ENCODE results near the gene MYO9B. TPM values are rescaled to one million over a fixed set of nuclear protein-coding genes. Genes with fewer than 3 reads are reported as not detected.

The MYO9B gene
- total RNA-seq, 1 donor from 2014 or later, result 30.7 TPM

GRCh38 chr19:17111766-17112165 lies 36.2 kb downstream of the MYO9B start:
- H3K27me3 ChIP-seq (ENCODE audit: low read depth), result no peaks in the 10 kb centered on the region
- no peaks in the 10 kb centered on the region for H3K9me3 ChIP-seq (replicated peaks)
- peaks cover 49% of the 10 kb centered on the region for H3K4me1 ChIP-seq
- TF ChIP-seq, protein P1, sequence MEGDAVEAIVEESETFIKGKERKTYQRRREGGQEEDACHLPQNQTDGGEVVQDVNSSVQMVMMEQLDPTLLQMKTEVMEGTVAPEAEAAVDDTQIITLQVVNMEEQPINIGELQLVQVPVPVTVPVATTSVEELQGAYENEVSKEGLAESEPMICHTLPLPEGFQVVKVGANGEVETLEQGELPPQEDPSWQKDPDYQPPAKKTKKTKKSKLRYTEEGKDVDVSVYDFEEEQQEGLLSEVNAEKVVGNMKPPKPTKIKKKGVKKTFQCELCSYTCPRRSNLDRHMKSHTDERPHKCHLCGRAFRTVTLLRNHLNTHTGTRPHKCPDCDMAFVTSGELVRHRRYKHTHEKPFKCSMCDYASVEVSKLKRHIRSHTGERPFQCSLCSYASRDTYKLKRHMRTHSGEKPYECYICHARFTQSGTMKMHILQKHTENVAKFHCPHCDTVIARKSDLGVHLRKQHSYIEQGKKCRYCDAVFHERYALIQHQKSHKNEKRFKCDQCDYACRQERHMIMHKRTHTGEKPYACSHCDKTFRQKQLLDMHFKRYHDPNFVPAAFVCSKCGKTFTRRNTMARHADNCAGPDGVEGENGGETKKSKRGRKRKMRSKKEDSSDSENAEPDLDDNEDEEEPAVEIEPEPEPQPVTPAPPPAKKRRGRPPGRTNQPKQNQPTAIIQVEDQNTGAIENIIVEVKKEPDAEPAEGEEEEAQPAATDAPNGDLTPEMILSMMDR (IDR thresholded peaks at IDR 0.05; ENCODE audit: borderline replicate concordance), result no peak
- DNase-seq, result no peak
- H3K4me3 ChIP-seq, result no peak overlapping the region
- intact Hi-C loops (cut with micrococcal nuclease), result no loop called here
- H3K27ac ChIP-seq (replicated peaks), result no peak overlapping the region
- peaks cover 15% of the 10 kb centered on the region for H3K36me3 ChIP-seq

GRCh38 chr19:17112271-17112670 lies 36.7 kb downstream of the MYO9B start:
- H3K27ac ChIP-seq (replicated peaks), result no peak overlapping the region

GRCh38 chr19:17112700-17113099 lies 37.1 kb downstream of the MYO9B start:
- TF ChIP-seq, protein P1 (IDR thresholded peaks at IDR 0.05; ENCODE audit: borderline replicate concordance), result no peak
- H3K27me3 ChIP-seq (ENCODE audit: low read depth), result no peaks in the 10 kb centered on the region
- H3K27ac ChIP-seq (replicated peaks), result peak overlapping the region; percentile 5
- no peak overlapping the region for H3K4me3 ChIP-seq
- no peaks in the 10 kb centered on the region for H3K9me3 ChIP-seq (replicated peaks)
- peaks cover 15% of the 10 kb centered on the region for H3K36me3 ChIP-seq
- peaks cover 42% of the 10 kb centered on the region for H3K4me1 ChIP-seq
- no peak for DNase-seq
- intact Hi-C loops (cut with micrococcal nuclease), result no loop called here

More at GRCh38 chr19:17112271-17112670, 36.7 kb downstream of the MYO9B start:
- DNase-seq, result no peak
- Histone ChIP-seq H3K36me3 (peaks cover 15% of the 10 kb centered on the region), H3K27me3 (ENCODE audit: low read depth) (no peaks in the 10 kb centered on the region), H3K4me3 (no peak overlapping the region), H3K4me1 (peaks cover 46% of the 10 kb centered on the region), H3K9me3 (replicated peaks) (no peaks in the 10 kb centered on the region)
- intact Hi-C loops (cut with micrococcal nuclease), result no loop called here
- TF ChIP-seq, protein P1 (IDR thresholded peaks at IDR 0.05; ENCODE audit: borderline replicate concordance), result no peak

DNA sequence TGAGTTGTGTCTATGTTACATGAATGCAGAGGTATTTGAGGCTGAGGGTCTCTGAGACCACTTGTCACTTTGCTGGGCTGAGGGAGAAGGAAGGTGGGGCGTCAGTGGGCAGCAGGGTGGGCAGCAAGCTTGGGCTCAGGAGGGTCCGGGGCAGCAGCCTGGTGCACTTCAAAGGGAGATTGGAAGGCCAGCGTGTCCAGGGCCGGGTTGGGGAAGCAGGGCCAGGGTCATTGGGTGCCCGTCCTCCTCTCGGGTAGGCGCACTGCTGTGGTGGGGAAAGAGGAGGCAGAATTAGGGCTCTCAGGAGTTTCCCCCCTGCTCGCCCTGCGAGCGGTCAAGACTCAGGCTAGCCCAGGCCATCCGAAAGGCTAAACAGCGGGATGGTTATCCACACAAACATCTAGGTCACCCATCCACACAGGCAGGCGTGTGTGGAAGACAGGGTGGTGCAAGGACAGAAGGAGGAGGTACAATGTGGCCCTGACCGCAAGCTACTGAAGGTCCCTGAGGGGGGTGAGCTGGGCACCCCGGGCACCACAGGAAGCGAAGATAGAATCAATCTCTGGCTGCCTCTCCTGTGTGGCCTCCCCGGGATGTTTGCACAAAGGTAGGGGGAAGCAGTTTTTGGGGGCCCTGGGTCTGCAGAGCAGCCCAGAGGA lies 37.7 kb downstream of the MYO9B start:
- Histone ChIP-seq H3K27ac (replicated peaks) (peak overlapping the region; percentile 5), H3K4me1 (peaks cover 36% of the 10 kb centered on the region)
- no peak for DNase-seq

DNA sequence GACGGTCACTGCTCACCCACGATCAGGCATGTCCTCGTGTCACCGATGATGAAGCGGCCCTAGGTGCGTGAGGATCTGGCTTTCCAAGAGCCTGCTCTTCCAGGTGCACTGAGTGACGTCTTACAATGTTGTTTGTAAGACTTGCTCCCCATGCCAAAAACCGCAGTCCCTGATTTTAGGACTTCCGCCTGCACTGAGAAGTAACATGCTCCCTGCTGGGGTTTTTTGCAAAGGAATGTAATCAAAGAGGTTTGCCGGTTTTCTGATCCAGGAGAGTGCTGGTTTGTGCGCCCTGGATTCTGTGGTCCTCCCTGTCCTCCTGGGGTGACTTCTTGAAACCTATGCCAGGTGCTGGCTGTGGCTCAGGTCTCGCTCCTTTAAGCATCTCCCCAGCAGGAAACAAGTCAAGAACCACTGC lies 38.8 kb downstream of the MYO9B start:
- TF ChIP-seq, protein P1 (IDR thresholded peaks at IDR 0.05; ENCODE audit: borderline replicate concordance), result no peak
- Histone ChIP-seq H3K27me3 (ENCODE audit: low read depth) (no peaks in the 10 kb centered on the region), H3K4me3 (no peak overlapping the region), H3K36me3 (peaks cover 15% of the 10 kb centered on the region), H3K4me1 (peaks cover 24% of the 10 kb centered on the region), H3K27ac (replicated peaks) (no peak overlapping the region), H3K9me3 (replicated peaks) (no peaks in the 10 kb centered on the region)
- intact Hi-C loops (cut with micrococcal nuclease), result no loop called here
- DNase-seq, result no peak

More for the DNA sequence above, 37.7 kb downstream of the MYO9B start:
- intact Hi-C loops (cut with micrococcal nuclease), result no loop called here
- no peaks in the 10 kb centered on the region for H3K9me3 ChIP-seq (replicated peaks)
- peaks cover 15% of the 10 kb centered on the region for H3K36me3 ChIP-seq
- TF ChIP-seq, protein P1 (IDR thresholded peaks at IDR 0.05; ENCODE audit: borderline replicate concordance), result no peak
- H3K27me3 ChIP-seq (ENCODE audit: low read depth), result no peaks in the 10 kb centered on the region
- no peak overlapping the region for H3K4me3 ChIP-seq
